Measurements from ENCODE around the gene SYNJ2BP.
"Not testable (repeated sequence)": the region's sequence is repeated elsewhere in the genome, so short reads cannot be mapped to it uniquely, and the experiment has no call there.

The SYNJ2BP gene

DNA sequence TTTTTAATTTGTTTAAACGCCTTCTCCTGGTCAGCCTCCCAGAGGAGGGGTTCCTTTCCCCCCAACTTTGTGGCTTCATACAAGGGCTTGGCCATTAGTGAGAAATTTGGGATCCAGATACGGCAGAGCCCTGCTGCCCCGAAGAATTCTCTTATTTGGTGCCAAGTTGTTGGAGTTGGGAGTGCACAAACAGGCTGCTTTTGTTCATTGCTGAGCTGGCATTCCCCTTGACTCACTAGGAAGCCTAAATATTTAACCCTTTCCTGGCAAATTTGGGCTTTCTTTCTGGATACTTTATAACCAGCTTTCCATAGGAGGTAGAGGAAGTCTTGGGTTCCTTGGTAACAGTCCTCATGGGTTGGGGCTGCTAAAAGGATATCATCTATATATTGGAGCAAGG lies 24.8 kb upstream of the SYNJ2BP start:
- H2BK120ac ChIP-seq (ENCODE audit: low read depth, low read length), result no peak overlapping the region
- H3K9ac ChIP-seq (ENCODE audit: low read length), result no peak overlapping the region
- H3K79me2 ChIP-seq (ENCODE audit: control insufficient read depth, insufficient read depth, low read length), result no peaks in the 10 kb centered on the region
- H2AK5ac ChIP-seq (ENCODE audit: low read length), result no peak overlapping the region
- H2BK15ac ChIP-seq (replicated peaks; ENCODE audit: low read depth), result no peak overlapping the region
- no peaks in the 10 kb centered on the region for H3K27me3 ChIP-seq (ENCODE audit: insufficient read depth, low read length, poor library complexity)
- no peak overlapping the region for H3K4me3 ChIP-seq (ENCODE audit: low read length)
- no peak overlapping the region for H3K56ac ChIP-seq (ENCODE audit: low read length)
- H4K8ac ChIP-seq (ENCODE audit: low read depth, low read length), result no peak overlapping the region
- no peak overlapping the region for H4K5ac ChIP-seq (ENCODE audit: low read length)
- H3K4ac ChIP-seq (ENCODE audit: low read depth, low read length), result no peak overlapping the region
- H3K79me1 ChIP-seq (ENCODE audit: low read length), result no peaks in the 10 kb centered on the region
- H3K23ac ChIP-seq (ENCODE audit: low read length), result no peak overlapping the region
- no CpG with 5 or more reads among the region's 3 CpGs for WGBS (ENCODE audit: extremely low coverage, insufficient coverage, low lambda C conversion rate)
- no peaks in the 10 kb centered on the region for H3K4me1 ChIP-seq (ENCODE audit: control insufficient read depth, low read depth, low read length)
- no peak overlapping the region for H3K27ac ChIP-seq (ENCODE audit: low read depth, low read length)
- DNase-seq, result no peak
- H3K4me2 ChIP-seq (ENCODE audit: low read length), result no peak overlapping the region
- H2BK5ac ChIP-seq (ENCODE audit: low read length), result no peak overlapping the region
- H3K36me3 ChIP-seq (ENCODE audit: control insufficient read depth, insufficient read depth, low read length), result no peaks in the 10 kb centered on the region
- no peak overlapping the region for H3K18ac ChIP-seq (ENCODE audit: low read length)

DNA sequence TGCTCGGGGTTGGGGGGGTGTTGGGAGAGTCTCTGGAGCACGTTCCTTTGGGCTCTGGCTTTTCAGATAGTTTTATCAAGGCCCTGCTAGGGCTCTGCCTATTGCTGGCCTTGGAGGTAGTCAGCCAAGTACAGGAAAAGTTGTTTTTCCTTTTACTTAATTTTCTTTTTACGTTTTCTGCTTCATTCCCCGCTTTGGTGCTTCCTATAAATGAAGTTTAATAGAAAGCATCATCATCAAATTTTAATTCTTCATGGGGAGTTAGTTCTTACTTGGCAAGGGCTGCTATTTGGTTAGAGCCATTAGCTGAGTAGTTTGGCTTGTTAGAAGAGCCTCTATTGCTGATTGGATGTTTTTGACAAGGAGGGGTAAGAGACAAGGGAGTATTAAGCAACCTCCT lies 20.0 kb upstream of the SYNJ2BP start:
- no peak for DNase-seq
- no peak overlapping the region for H2BK15ac ChIP-seq (replicated peaks; ENCODE audit: low read depth)
- no peak overlapping the region for H3K56ac ChIP-seq (ENCODE audit: low read length)
- no peak overlapping the region for H4K8ac ChIP-seq (ENCODE audit: low read depth, low read length)
- no peak overlapping the region for H3K18ac ChIP-seq (ENCODE audit: low read length)
- no peaks in the 10 kb centered on the region for H3K4me1 ChIP-seq (ENCODE audit: control insufficient read depth, low read depth, low read length)
- no peak overlapping the region for H3K9ac ChIP-seq (ENCODE audit: low read length)
- no peak overlapping the region for H2BK5ac ChIP-seq (ENCODE audit: low read length)
- H2BK120ac ChIP-seq (ENCODE audit: low read depth, low read length), result no peak overlapping the region
- no peaks in the 10 kb centered on the region for H3K27me3 ChIP-seq (ENCODE audit: insufficient read depth, low read length, poor library complexity)
- no peak overlapping the region for H3K27ac ChIP-seq (ENCODE audit: low read depth, low read length)
- no peak overlapping the region for H3K4me2 ChIP-seq (ENCODE audit: low read length)
- no peak overlapping the region for H3K23ac ChIP-seq (ENCODE audit: low read length)
- no peak overlapping the region for H3K4me3 ChIP-seq (ENCODE audit: low read length)
- no CpG with 5 or more reads among the region's 4 CpGs for whole genome bisulfite sequencing (ENCODE audit: extremely low coverage, insufficient coverage, low lambda C conversion rate)
- H3K36me3 ChIP-seq (ENCODE audit: control insufficient read depth, insufficient read depth, low read length), result no peaks in the 10 kb centered on the region
- no peaks in the 10 kb centered on the region for H3K79me2 ChIP-seq (ENCODE audit: control insufficient read depth, insufficient read depth, low read length)
- H4K5ac ChIP-seq (ENCODE audit: low read length), result no peak overlapping the region
- no peak overlapping the region for H2AK5ac ChIP-seq (ENCODE audit: low read length)
- H3K79me1 ChIP-seq (ENCODE audit: low read length), result no peaks in the 10 kb centered on the region
- no peak overlapping the region for H3K4ac ChIP-seq (ENCODE audit: low read depth, low read length)

DNA sequence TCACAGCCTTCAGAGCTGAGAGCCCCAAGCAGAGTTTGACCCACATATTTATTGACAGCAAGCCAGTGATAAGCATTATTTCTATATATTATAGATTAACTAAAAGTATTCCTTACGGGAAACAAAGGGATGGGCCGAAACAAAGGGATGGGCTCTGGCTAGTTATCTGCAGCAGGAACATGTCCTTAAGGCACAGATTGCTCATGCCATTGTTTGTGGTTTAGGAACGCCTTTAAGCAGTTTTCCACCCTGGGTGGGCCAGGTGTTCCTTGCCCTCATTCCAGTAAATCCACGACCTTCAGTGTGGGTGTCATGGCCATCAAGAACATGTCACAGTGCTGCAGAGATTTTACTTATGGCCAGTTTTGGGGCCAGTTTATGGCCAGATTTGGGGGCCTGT lies 9.7 kb upstream of the SYNJ2BP start:
- H3K27ac ChIP-seq (ENCODE audit: low read depth, low read length); H2AK5ac ChIP-seq (ENCODE audit: low read length): not testable (repeated sequence)

DNA sequence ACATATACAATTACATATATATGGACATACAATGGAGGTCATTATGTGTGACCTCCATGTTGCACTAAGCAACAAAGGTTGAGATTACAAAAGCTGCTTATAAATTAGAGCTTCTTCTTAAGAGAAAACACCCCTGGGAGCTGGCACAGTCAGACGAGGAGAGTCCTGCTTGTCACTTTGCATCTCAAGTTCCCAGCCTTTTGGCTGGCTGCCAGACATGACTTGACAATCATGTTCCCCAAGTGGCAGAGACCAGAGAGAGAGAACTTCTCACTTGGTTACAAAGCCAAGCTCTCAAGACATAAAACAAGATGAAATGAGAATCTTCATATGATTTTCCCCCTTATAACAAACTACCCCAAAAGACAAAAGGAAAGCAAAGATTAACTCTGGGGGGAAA lies 8.5 kb upstream of the SYNJ2BP start:
- no peak overlapping the region for H3K27ac ChIP-seq (ENCODE audit: low read depth, low read length)

More for the DNA sequence above, 9.7 kb upstream of the SYNJ2BP start:
- H2BK5ac ChIP-seq (ENCODE audit: low read length); H3K27me3 ChIP-seq (ENCODE audit: insufficient read depth, low read length, poor library complexity); H2BK120ac ChIP-seq (ENCODE audit: low read depth, low read length); H3K18ac ChIP-seq (ENCODE audit: low read length); H3K4me1 ChIP-seq (ENCODE audit: control insufficient read depth, low read depth, low read length); H4K5ac ChIP-seq (ENCODE audit: low read length); H3K23ac ChIP-seq (ENCODE audit: low read length); H3K79me2 ChIP-seq (ENCODE audit: control insufficient read depth, insufficient read depth, low read length); H3K36me3 ChIP-seq (ENCODE audit: control insufficient read depth, insufficient read depth, low read length); H3K4me2 ChIP-seq (ENCODE audit: low read length); H3K4me3 ChIP-seq (ENCODE audit: low read length); H3K79me1 ChIP-seq (ENCODE audit: low read length); H3K9ac ChIP-seq (ENCODE audit: low read length); H2BK15ac ChIP-seq (replicated peaks; ENCODE audit: low read depth); H4K8ac ChIP-seq (ENCODE audit: low read depth, low read length); H3K4ac ChIP-seq (ENCODE audit: low read depth, low read length); DNase-seq; H3K56ac ChIP-seq (ENCODE audit: low read length): not testable (repeated sequence)
- no CpG with 5 or more reads among the region's 4 CpGs for WGBS (ENCODE audit: extremely low coverage, insufficient coverage, low lambda C conversion rate)

DNA sequence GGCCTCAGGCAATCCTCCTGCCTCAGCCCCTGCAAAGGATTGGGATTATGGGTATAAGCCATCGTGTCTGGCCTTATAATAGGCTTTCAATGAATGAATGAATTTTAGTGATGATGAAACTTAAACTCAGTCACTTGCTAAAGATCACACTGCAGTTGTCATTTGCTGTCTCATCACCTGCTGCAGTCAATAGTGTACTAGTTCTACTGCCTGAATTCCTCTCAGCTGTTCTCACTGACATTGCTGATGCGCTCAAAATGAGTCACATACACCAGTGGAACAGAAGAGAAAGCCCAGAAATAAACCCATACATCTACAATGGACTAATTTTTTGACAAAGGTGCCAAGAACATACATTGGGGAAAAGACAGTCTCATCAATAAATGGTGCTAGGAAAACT lies 5.6 kb upstream of the SYNJ2BP start:
- Histone ChIP-seq H3K9ac (ENCODE audit: low read length) (no peak overlapping the region), H4K5ac (ENCODE audit: low read length) (no peak overlapping the region), H3K79me1 (ENCODE audit: low read length) (no peaks in the 10 kb centered on the region), H2BK5ac (ENCODE audit: low read length) (no peak overlapping the region), H3K4me2 (ENCODE audit: low read length) (no peak overlapping the region), H3K79me2 (ENCODE audit: control insufficient read depth, insufficient read depth, low read length) (no peaks in the 10 kb centered on the region), H3K18ac (ENCODE audit: low read length) (no peak overlapping the region), H3K4me3 (ENCODE audit: low read length) (no peak overlapping the region), H4K8ac (ENCODE audit: low read depth, low read length) (no peak overlapping the region), H3K27me3 (ENCODE audit: insufficient read depth, low read length, poor library complexity) (no peaks in the 10 kb centered on the region), H2BK120ac (ENCODE audit: low read depth, low read length) (no peak overlapping the region), H3K4me1 (ENCODE audit: control insufficient read depth, low read depth, low read length) (no peaks in the 10 kb centered on the region), H3K4ac (ENCODE audit: low read depth, low read length) (no peak overlapping the region), H2BK15ac (replicated peaks; ENCODE audit: low read depth) (no peak overlapping the region), H3K36me3 (ENCODE audit: control insufficient read depth, insufficient read depth, low read length) (no peaks in the 10 kb centered on the region), H2AK5ac (ENCODE audit: low read length) (no peak overlapping the region), H3K23ac (ENCODE audit: low read length) (no peak overlapping the region), H3K27ac (ENCODE audit: low read depth, low read length) (no peak overlapping the region), H3K56ac (ENCODE audit: low read length) (no peak overlapping the region)
- WGBS (ENCODE audit: extremely low coverage, insufficient coverage, low lambda C conversion rate), result no CpG with 5 or more reads among the region's 2 CpGs
- DNase-seq, result no peak

More for the DNA sequence above, 8.5 kb upstream of the SYNJ2BP start:
- Histone ChIP-seq H3K27me3 (ENCODE audit: insufficient read depth, low read length, poor library complexity) (no peaks in the 10 kb centered on the region), H3K4me1 (ENCODE audit: control insufficient read depth, low read depth, low read length) (no peaks in the 10 kb centered on the region), H3K36me3 (ENCODE audit: control insufficient read depth, insufficient read depth, low read length) (no peaks in the 10 kb centered on the region), H4K5ac (ENCODE audit: low read length) (no peak overlapping the region), H3K4ac (ENCODE audit: low read depth, low read length) (no peak overlapping the region), H2BK15ac (replicated peaks; ENCODE audit: low read depth) (no peak overlapping the region), H3K23ac (ENCODE audit: low read length) (no peak overlapping the region), H2AK5ac (ENCODE audit: low read length) (no peak overlapping the region), H3K18ac (ENCODE audit: low read length) (no peak overlapping the region), H3K79me1 (ENCODE audit: low read length) (no peaks in the 10 kb centered on the region), H3K9ac (ENCODE audit: low read length) (no peak overlapping the region), H2BK5ac (ENCODE audit: low read length) (no peak overlapping the region), H3K79me2 (ENCODE audit: control insufficient read depth, insufficient read depth, low read length) (no peaks in the 10 kb centered on the region), H3K4me2 (ENCODE audit: low read length) (no peak overlapping the region), H4K8ac (ENCODE audit: low read depth, low read length) (no peak overlapping the region), H2BK120ac (ENCODE audit: low read depth, low read length) (no peak overlapping the region), H3K4me3 (ENCODE audit: low read length) (no peak overlapping the region), H3K56ac (ENCODE audit: low read length) (no peak overlapping the region)
- no peak for DNase-seq
- WGBS (ENCODE audit: extremely low coverage, insufficient coverage, low lambda C conversion rate), result no CpG with 5 or more reads among the region's 1 CpG

DNA sequence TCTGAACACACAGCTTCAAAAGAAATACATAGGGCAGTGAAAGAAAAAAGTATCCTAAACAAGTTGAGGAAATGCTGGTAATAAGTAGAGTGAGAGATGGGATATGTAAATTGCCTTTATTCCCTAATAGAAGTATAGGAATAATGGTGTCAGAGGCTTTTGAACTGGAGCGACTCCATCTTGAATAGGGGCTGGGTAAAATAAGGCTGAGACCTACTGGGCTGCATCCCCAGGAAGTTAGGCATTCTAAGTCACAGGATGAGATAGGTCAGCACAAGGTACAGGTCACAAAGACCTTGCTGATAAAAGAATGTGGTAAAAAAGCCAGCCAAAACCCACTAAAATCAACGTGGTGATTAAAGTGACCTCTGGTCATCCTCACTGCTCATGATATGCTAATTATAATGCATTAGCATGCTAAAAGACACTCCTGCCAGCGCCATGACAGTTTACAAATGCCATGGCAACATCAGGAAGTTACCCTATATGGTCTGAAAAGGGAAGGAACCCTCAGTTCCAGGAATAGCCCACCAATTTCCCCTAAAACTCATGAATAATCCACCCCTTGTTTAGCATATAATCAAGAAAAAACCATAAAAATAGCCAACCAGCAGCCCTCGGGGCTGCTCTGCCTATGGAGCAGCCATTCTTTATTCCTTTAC lies 2.5 kb upstream of the SYNJ2BP start:
- not testable (repeated sequence) for H2AK5ac ChIP-seq (ENCODE audit: low read length); H3K27me3 ChIP-seq (ENCODE audit: insufficient read depth, low read length, poor library complexity); H2BK5ac ChIP-seq (ENCODE audit: low read length); H3K23ac ChIP-seq (ENCODE audit: low read length); H3K4ac ChIP-seq (ENCODE audit: low read depth, low read length); H3K18ac ChIP-seq (ENCODE audit: low read length); H3K4me2 ChIP-seq (ENCODE audit: low read length); H3K27ac ChIP-seq (ENCODE audit: low read depth, low read length); H3K79me1 ChIP-seq (ENCODE audit: low read length); H4K5ac ChIP-seq (ENCODE audit: low read length); H2BK15ac ChIP-seq (replicated peaks; ENCODE audit: low read depth); H3K36me3 ChIP-seq (ENCODE audit: control insufficient read depth, insufficient read depth, low read length); H3K79me2 ChIP-seq (ENCODE audit: control insufficient read depth, insufficient read depth, low read length); H3K56ac ChIP-seq (ENCODE audit: low read length); H3K4me3 ChIP-seq (ENCODE audit: low read length); DNase-seq; H2BK120ac ChIP-seq (ENCODE audit: low read depth, low read length); H3K4me1 ChIP-seq (ENCODE audit: control insufficient read depth, low read depth, low read length); H4K8ac ChIP-seq (ENCODE audit: low read depth, low read length); H3K9ac ChIP-seq (ENCODE audit: low read length)
- no CpG with 5 or more reads among the region's 4 CpGs for WGBS (ENCODE audit: extremely low coverage, insufficient coverage, low lambda C conversion rate)

Measured in mesendoderm (in vitro differentiated cells).